AG04449 (cell line): ENCODE measurements around the gene C1QC.

ENCODE experiments used
- CTCF ChIA-PET: fragments of 350-600 bp; formaldehyde crosslinking; extraction: SDS; loops from one replicate; lab custom pipeline; 2021; ENCODE audit warnings: antibody characterized with exemption; lab: Yijun Ruan, JAX
- POLR2A ChIA-PET: fragments of 400-600, 350-600 bp; formaldehyde crosslinking; extraction: SDS; loops from one replicate; lab custom pipeline; 2020; ENCODE audit warnings: antibody characterized with exemption, inconsistent platforms; lab: Yijun Ruan, JAX
- DNase-seq: peaks from one replicate; pipeline ENCODE4 v3.0.0-alpha.2; 2010; ENCODE audit warnings: low read depth, low spot score
- H3K4me3 ChIP-seq: 2 replicates; pipeline ENCODE4 v1.5.1; 2011; ENCODE audit warnings: low read depth, mild to moderate bottlenecking, control low read depth, low read length
- TF ChIP-seq, protein P1 (sequence below): IDR thresholded peaks from one replicate; pipeline ENCODE4 v1.5.1; 2011; ENCODE audit warnings: mild to moderate bottlenecking, moderate library complexity, low read length, control low read depth, inconsistent platforms; ENCODE audit not compliant: insufficient read depth; ENCODE audit errors: missing control alignments

The C1QC gene

DNA sequence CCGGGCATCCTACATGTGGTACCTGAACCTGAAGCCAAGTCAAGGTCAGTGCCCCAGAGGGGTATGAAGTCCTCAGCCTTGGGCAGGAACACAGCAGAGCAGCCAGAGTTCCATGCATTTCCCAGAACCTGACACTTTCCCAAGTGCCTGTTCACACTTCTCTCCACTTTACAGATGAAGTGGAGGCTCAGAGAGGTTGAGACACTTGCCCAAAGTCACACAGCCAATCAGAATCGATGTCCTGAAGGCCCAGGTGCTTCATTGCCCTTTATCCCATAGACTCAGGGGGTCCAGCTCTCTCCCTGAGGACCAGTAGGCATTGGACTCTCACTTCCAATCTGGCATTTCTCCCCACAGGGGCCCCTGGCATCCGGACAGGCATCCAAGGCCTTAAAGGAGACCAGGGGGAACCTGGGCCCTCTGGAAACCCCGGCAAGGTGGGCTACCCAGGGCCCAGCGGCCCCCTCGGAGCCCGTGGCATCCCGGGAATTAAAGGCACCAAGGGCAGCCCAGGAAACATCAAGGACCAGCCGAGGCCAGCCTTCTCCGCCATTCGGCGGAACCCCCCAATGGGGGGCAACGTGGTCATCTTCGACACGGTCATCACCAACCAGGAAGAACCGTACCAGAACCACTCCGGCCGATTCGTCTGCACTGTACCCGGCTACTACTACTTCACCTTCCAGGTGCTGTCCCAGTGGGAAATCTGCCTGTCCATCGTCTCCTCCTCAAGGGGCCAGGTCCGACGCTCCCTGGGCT, 4.8 kb upstream of the C1QC start:
- TF ChIP-seq, protein P1, sequence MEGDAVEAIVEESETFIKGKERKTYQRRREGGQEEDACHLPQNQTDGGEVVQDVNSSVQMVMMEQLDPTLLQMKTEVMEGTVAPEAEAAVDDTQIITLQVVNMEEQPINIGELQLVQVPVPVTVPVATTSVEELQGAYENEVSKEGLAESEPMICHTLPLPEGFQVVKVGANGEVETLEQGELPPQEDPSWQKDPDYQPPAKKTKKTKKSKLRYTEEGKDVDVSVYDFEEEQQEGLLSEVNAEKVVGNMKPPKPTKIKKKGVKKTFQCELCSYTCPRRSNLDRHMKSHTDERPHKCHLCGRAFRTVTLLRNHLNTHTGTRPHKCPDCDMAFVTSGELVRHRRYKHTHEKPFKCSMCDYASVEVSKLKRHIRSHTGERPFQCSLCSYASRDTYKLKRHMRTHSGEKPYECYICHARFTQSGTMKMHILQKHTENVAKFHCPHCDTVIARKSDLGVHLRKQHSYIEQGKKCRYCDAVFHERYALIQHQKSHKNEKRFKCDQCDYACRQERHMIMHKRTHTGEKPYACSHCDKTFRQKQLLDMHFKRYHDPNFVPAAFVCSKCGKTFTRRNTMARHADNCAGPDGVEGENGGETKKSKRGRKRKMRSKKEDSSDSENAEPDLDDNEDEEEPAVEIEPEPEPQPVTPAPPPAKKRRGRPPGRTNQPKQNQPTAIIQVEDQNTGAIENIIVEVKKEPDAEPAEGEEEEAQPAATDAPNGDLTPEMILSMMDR: no peak
- ChIA-PET CTCF (interaction anchor here (1.2 to 9.0 kb wide), 7 partner anchors 12 to 527 kb away, joined by 3 to 330 read pairs (median 8); no protein-coding TSS in a partner anchor), POLR2A (no interaction called here)
- no peak for DNase-seq
- H3K4me3 ChIP-seq: no peak overlapping the region

DNA sequence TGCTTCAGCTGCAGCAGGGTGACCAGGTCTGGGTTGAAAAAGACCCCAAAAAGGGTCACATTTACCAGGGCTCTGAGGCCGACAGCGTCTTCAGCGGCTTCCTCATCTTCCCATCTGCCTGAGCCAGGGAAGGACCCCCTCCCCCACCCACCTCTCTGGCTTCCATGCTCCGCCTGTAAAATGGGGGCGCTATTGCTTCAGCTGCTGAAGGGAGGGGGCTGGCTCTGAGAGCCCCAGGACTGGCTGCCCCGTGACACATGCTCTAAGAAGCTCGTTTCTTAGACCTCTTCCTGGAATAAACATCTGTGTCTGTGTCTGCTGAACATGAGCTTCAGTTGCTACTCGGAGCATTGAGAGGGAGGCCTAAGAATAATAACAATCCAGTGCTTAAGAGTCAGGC, 4.1 kb upstream of the C1QC start:
- peak; percentile 31 for DNase-seq
- ChIA-PET CTCF (interaction anchor here (0.8 to 9.0 kb wide), 12 partner anchors 12 to 533 kb away, joined by 3 to 330 read pairs (median 4); no protein-coding TSS in a partner anchor), POLR2A (no interaction called here)
- TF ChIP-seq, protein P1: peak; percentile 20
- H3K4me3 ChIP-seq: no peak overlapping the region

DNA sequence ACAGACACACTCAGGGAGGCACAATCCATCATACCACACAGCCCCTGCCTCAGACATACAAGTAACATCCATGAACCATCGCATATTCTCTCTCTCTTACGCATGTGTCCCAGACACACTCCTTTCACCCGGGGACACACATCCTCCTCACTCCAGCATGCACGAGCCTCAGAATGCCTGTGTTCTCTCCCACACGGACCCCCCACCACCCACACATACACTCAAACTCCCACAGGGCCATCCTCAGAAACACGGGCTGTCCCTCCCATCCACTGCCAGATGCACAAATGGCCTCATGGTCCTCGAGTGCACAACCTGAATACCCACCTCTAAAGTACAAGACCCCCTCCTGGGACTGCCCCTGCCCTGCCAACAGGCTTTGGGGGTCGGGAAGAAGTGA, 2.2 kb upstream of the C1QC start:
- CTCF ChIA-PET: interaction anchor here (0.7 to 9.0 kb wide), 28 partner anchors 8 to 532 kb away, joined by 3 to 330 read pairs (median 6); partner anchors contain the start of gene C1QB

DNA sequence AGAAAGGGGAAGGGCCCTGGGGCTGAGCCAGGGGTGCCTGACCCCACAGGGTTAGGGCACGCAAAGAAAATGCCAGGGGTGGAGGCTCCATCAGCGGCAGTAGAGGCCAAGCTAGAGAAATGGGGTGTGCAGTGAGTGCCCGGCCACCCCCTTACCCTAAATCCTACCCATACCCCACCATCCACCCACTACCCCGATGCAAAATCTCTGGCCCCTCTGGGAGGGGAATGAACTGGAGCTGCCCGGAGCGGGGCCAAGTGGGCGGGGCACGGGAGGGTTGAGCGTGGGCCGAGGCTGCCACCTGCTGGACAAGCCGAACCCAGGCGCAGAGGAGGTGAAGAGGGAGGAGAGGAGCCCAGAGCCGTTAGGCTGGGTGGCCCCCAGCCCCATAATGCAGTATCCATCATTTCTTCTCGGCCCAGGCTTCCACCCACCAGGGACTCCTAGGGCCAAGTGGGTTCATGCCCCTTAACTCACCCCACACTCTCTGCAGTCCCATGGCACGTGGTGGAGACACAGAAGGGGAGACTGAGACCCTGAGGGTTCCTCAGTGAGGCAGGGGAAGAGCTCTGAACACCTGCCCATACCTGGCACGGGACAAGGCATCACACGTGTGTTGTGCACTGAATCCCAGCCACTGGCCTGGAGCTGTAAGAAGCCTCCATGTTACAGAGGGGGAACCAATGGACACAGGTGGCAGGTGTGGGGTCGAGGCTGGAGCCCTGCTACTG, 1.4 kb upstream of the C1QC start:
- TF ChIP-seq, protein P1: peak; percentile 93
- H3K4me3 ChIP-seq: no peak overlapping the region
- no peak for DNase-seq
- CTCF ChIA-PET: interaction anchor here (0.6 to 9.0 kb wide), 35 partner anchors 9 to 532 kb away, joined by 3 to 330 read pairs (median 4); partner anchors contain the start of gene C1QB
- POLR2A ChIA-PET: no interaction called here

More for the DNA sequence above, 2.2 kb upstream of the C1QC start:
- H3K4me3 ChIP-seq: no peak overlapping the region
- DNase-seq: no peak
- POLR2A ChIA-PET: no interaction called here
- TF ChIP-seq, protein P1: no peak

DNA sequence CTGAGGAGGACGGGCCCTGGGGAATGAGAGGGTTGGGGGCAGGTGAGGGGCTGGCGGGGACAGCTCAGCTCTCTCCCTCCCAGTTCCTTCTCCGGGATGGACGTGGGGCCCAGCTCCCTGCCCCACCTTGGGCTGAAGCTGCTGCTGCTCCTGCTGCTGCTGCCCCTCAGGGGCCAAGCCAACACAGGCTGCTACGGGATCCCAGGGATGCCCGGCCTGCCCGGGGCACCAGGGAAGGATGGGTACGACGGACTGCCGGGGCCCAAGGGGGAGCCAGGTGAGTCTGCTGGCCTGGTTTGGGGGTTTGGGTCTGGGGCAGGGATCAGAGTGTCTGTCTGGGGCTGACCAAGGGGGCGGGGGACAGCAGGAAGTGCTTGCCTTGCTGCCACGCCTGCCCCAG, 495 bp downstream of the C1QC start:
- H3K4me3 ChIP-seq: no peak overlapping the region
- ChIA-PET POLR2A (no interaction called here), CTCF (interaction anchor here (0.7 to 9.0 kb wide), 5 partner anchors 12 to 236 kb away, joined by 3 to 330 read pairs (median 48); no protein-coding TSS in a partner anchor)
- TF ChIP-seq, protein P1: no peak
- DNase-seq: no peak

DNA sequence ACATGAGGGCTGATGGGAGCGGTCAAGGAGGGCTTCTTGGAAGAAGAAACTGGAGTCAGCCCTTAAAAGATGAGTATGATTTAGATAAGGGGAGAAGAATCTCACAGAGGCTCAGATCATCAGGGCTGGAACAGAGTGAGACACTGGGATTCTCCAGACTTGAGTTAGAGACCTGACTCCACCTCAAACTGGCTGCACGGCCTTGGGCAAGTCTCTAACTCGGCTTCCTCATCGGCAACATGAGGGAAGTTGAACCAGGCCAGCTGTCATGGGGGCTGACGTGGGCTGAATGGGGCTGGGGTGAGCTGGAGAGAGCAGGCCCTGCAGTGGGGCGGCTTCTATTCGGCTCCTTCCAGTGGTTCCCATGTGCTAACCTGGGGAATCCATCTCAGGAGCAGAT, 2.5 kb downstream of the C1QC start:
- TF ChIP-seq, protein P1: no peak
- ChIA-PET POLR2A (interaction anchor here (0.6 kb wide), 1 partner anchor 28 kb away, joined by 3 read pairs; no protein-coding TSS in a partner anchor), CTCF (interaction anchor here (0.9 to 9.0 kb wide), 6 partner anchors 12 to 285 kb away, joined by 3 to 330 read pairs (median 3); no protein-coding TSS in a partner anchor)
- no peak for DNase-seq
- H3K4me3 ChIP-seq: no peak overlapping the region
